OCI-M1 (cell line): ENCODE data around the gene KDM2B.
"Not testable (repeated sequence)": the region's sequence is repeated elsewhere in the genome, so short reads cannot be mapped to it uniquely, and the experiment has no call there.

Experiments
- DNase-seq: peaks from one replicate; lab custom pipeline; 2025; lab: John Stamatoyannopoulos, UW

KDM2B gene

GRCh38 chr12:121503395-121503794 is 77.4 kb downstream of the KDM2B start:
- no peak for DNase-seq

GRCh38 chr12:121501946-121502345 is 78.9 kb downstream of the KDM2B start:
- no peak for DNase-seq

- peak; percentile 84 for DNase-seq
These were observed 80.7 kb downstream of the KDM2B start for GRCh38 chr12:121499929-121500793.

- no peak for DNase-seq
These were observed 85.1 kb downstream of the KDM2B start for GRCh38 chr12:121495746-121496145.

GRCh38 chr12:121494093-121494787 is 86.6 kb downstream of the KDM2B start:
- DNase-seq: peak; percentile 33

- DNase-seq: no peak
These were observed 90.2 kb downstream of the KDM2B start for GRCh38 chr12:121490401-121491281.

- DNase-seq: no peak
These were observed 90.9 kb downstream of the KDM2B start for GRCh38 chr12:121489874-121490273.

- DNase-seq: no peak
These were observed 95.9 kb downstream of the KDM2B start for GRCh38 chr12:121484967-121485366.

- DNase-seq: not testable (repeated sequence)
These were observed 96.3 kb downstream of the KDM2B start for GRCh38 chr12:121484564-121484963.

- no peak for DNase-seq
These were observed 96.9 kb downstream of the KDM2B start for GRCh38 chr12:121483949-121484348.

GRCh38 chr12:121476477-121476876 is 104.3 kb downstream of the KDM2B start:
- DNase-seq: no peak

- no peak for DNase-seq
These were observed 105.5 kb downstream of the KDM2B start for GRCh38 chr12:121475279-121475678.

- no peak for DNase-seq
These were observed 108.5 kb downstream of the KDM2B start for GRCh38 chr12:121472150-121472905.

GRCh38 chr12:121470751-121471150 is 110.1 kb downstream of the KDM2B start:
- no peak for DNase-seq

- DNase-seq: no peak
These were observed 112.4 kb downstream of the KDM2B start for GRCh38 chr12:121468499-121468801.

- DNase-seq: peak; percentile 51
These were observed 113.0 kb downstream of the KDM2B start for GRCh38 chr12:121467638-121468498.

- DNase-seq: peak; percentile 91
These were observed 113.8 kb downstream of the KDM2B start for GRCh38 chr12:121466794-121467637.

GRCh38 chr12:121465921-121466793 is 114.7 kb downstream of the KDM2B start:
- DNase-seq: peak; percentile 63

- no peak for DNase-seq
These were observed 116.5 kb downstream of the KDM2B start for GRCh38 chr12:121464331-121464730.
